ENCODE results near the gene SYTL5.

The SYTL5 gene

GRCh38 chrX:38117485-38117884 lies 111.1 kb downstream of the SYTL5 start:
- DNase-seq = no peak
- H3K4me1 ChIP-seq (ENCODE audit: control insufficient read depth, insufficient read depth, low read length, poor library complexity, severe bottlenecking) = no peaks in the 10 kb centered on the region

GRCh38 chrX:38124000-38124399 lies 117.6 kb downstream of the SYTL5 start:
- Histone ChIP-seq H3K4me1 (ENCODE audit: control insufficient read depth, insufficient read depth, low read length, poor library complexity, severe bottlenecking) (no peaks in the 10 kb centered on the region), H3K36me3 (ENCODE audit: control insufficient read depth, insufficient read depth, low read length) (no peaks in the 10 kb centered on the region), H3K4me3 (ENCODE audit: insufficient read depth, low read depth, low read length, poor library complexity, severe bottlenecking) (no peak overlapping the region), H3K27ac (ENCODE audit: insufficient read depth, low read length, poor library complexity, severe bottlenecking) (no peak overlapping the region), H3K27me3 (replicated peaks; ENCODE audit: control insufficient read depth, insufficient read depth, low read length, poor library complexity, severe bottlenecking) (no peaks in the 10 kb centered on the region), H3K9me3 (ENCODE audit: control insufficient read depth, low read length) (no peaks in the 10 kb centered on the region)
- no peak for DNase-seq

More at GRCh38 chrX:38117485-38117884, 111.1 kb downstream of the SYTL5 start:
- Histone ChIP-seq H3K4me3 (ENCODE audit: insufficient read depth, low read depth, low read length, poor library complexity, severe bottlenecking) (no peak overlapping the region), H3K27me3 (replicated peaks; ENCODE audit: control insufficient read depth, insufficient read depth, low read length, poor library complexity, severe bottlenecking) (no peaks in the 10 kb centered on the region), H3K9me3 (ENCODE audit: control insufficient read depth, low read length) (no peaks in the 10 kb centered on the region), H3K27ac (ENCODE audit: insufficient read depth, low read length, poor library complexity, severe bottlenecking) (no peak overlapping the region), H3K36me3 (ENCODE audit: control insufficient read depth, insufficient read depth, low read length) (no peaks in the 10 kb centered on the region)

- DNase-seq = no peak
- no peaks in the 10 kb centered on the region for H3K27me3 ChIP-seq (replicated peaks; ENCODE audit: control insufficient read depth, insufficient read depth, low read length, poor library complexity, severe bottlenecking)
- H3K27ac ChIP-seq (ENCODE audit: insufficient read depth, low read length, poor library complexity, severe bottlenecking) = no peak overlapping the region
- H3K4me1 ChIP-seq (ENCODE audit: control insufficient read depth, insufficient read depth, low read length, poor library complexity, severe bottlenecking) = no peaks in the 10 kb centered on the region
- H3K9me3 ChIP-seq (ENCODE audit: control insufficient read depth, low read length) = no peaks in the 10 kb centered on the region
- no peak overlapping the region for H3K4me3 ChIP-seq (ENCODE audit: insufficient read depth, low read depth, low read length, poor library complexity, severe bottlenecking)
- H3K36me3 ChIP-seq (ENCODE audit: control insufficient read depth, insufficient read depth, low read length) = no peaks in the 10 kb centered on the region
Observed at GRCh38 chrX:38126179-38126578, 119.8 kb downstream of the SYTL5 start.

GRCh38 chrX:38127961-38128360 lies 121.6 kb downstream of the SYTL5 start:
- no peak overlapping the region for H3K27ac ChIP-seq (ENCODE audit: insufficient read depth, low read length, poor library complexity, severe bottlenecking)
- H3K36me3 ChIP-seq (ENCODE audit: control insufficient read depth, insufficient read depth, low read length) = no peaks in the 10 kb centered on the region
- no peak for DNase-seq
- no peak overlapping the region for H3K4me3 ChIP-seq (ENCODE audit: insufficient read depth, low read depth, low read length, poor library complexity, severe bottlenecking)
- no peaks in the 10 kb centered on the region for H3K27me3 ChIP-seq (replicated peaks; ENCODE audit: control insufficient read depth, insufficient read depth, low read length, poor library complexity, severe bottlenecking)
- no peaks in the 10 kb centered on the region for H3K4me1 ChIP-seq (ENCODE audit: control insufficient read depth, insufficient read depth, low read length, poor library complexity, severe bottlenecking)
- H3K9me3 ChIP-seq (ENCODE audit: control insufficient read depth, low read length) = no peaks in the 10 kb centered on the region

GRCh38 chrX:38129366-38129765 lies 123.0 kb downstream of the SYTL5 start:
- Histone ChIP-seq H3K27ac (ENCODE audit: insufficient read depth, low read length, poor library complexity, severe bottlenecking) (no peak overlapping the region), H3K9me3 (ENCODE audit: control insufficient read depth, low read length) (no peaks in the 10 kb centered on the region), H3K36me3 (ENCODE audit: control insufficient read depth, insufficient read depth, low read length) (no peaks in the 10 kb centered on the region), H3K4me3 (ENCODE audit: insufficient read depth, low read depth, low read length, poor library complexity, severe bottlenecking) (no peak overlapping the region), H3K4me1 (ENCODE audit: control insufficient read depth, insufficient read depth, low read length, poor library complexity, severe bottlenecking) (no peaks in the 10 kb centered on the region), H3K27me3 (replicated peaks; ENCODE audit: control insufficient read depth, insufficient read depth, low read length, poor library complexity, severe bottlenecking) (no peaks in the 10 kb centered on the region)
- no peak for DNase-seq

- DNase-seq = no peak
- H3K9me3 ChIP-seq (ENCODE audit: control insufficient read depth, low read length) = no peaks in the 10 kb centered on the region
- H3K36me3 ChIP-seq (ENCODE audit: control insufficient read depth, insufficient read depth, low read length) = no peaks in the 10 kb centered on the region
- H3K27me3 ChIP-seq (replicated peaks; ENCODE audit: control insufficient read depth, insufficient read depth, low read length, poor library complexity, severe bottlenecking) = no peaks in the 10 kb centered on the region
- H3K4me1 ChIP-seq (ENCODE audit: control insufficient read depth, insufficient read depth, low read length, poor library complexity, severe bottlenecking) = no peaks in the 10 kb centered on the region
- no peak overlapping the region for H3K4me3 ChIP-seq (ENCODE audit: insufficient read depth, low read depth, low read length, poor library complexity, severe bottlenecking)
- H3K27ac ChIP-seq (ENCODE audit: insufficient read depth, low read length, poor library complexity, severe bottlenecking) = no peak overlapping the region
Observed at GRCh38 chrX:38138157-38138891, 132.0 kb downstream of the SYTL5 start.

- Histone ChIP-seq H3K9me3 (ENCODE audit: control insufficient read depth, low read length) (no peaks in the 10 kb centered on the region), H3K36me3 (ENCODE audit: control insufficient read depth, insufficient read depth, low read length) (no peaks in the 10 kb centered on the region), H3K27ac (ENCODE audit: insufficient read depth, low read length, poor library complexity, severe bottlenecking) (no peak overlapping the region), H3K4me1 (ENCODE audit: control insufficient read depth, insufficient read depth, low read length, poor library complexity, severe bottlenecking) (no peaks in the 10 kb centered on the region), H3K4me3 (ENCODE audit: insufficient read depth, low read depth, low read length, poor library complexity, severe bottlenecking) (no peak overlapping the region), H3K27me3 (replicated peaks; ENCODE audit: control insufficient read depth, insufficient read depth, low read length, poor library complexity, severe bottlenecking) (no peaks in the 10 kb centered on the region)
- DNase-seq = no peak
Observed at GRCh38 chrX:38138900-38139299, 132.5 kb downstream of the SYTL5 start.

- H3K4me1 ChIP-seq (ENCODE audit: control insufficient read depth, insufficient read depth, low read length, poor library complexity, severe bottlenecking) = no peaks in the 10 kb centered on the region
- H3K36me3 ChIP-seq (ENCODE audit: control insufficient read depth, insufficient read depth, low read length) = no peaks in the 10 kb centered on the region
- no peak overlapping the region for H3K27ac ChIP-seq (ENCODE audit: insufficient read depth, low read length, poor library complexity, severe bottlenecking)
- no peaks in the 10 kb centered on the region for H3K9me3 ChIP-seq (ENCODE audit: control insufficient read depth, low read length)
- H3K27me3 ChIP-seq (replicated peaks; ENCODE audit: control insufficient read depth, insufficient read depth, low read length, poor library complexity, severe bottlenecking) = no peaks in the 10 kb centered on the region
- no peak overlapping the region for H3K4me3 ChIP-seq (ENCODE audit: insufficient read depth, low read depth, low read length, poor library complexity, severe bottlenecking)
- no peak for DNase-seq
Observed at GRCh38 chrX:38142610-38143009, 136.3 kb downstream of the SYTL5 start.

- no peaks in the 10 kb centered on the region for H3K4me1 ChIP-seq (ENCODE audit: control insufficient read depth, insufficient read depth, low read length, poor library complexity, severe bottlenecking)
- H3K4me3 ChIP-seq (ENCODE audit: insufficient read depth, low read depth, low read length, poor library complexity, severe bottlenecking) = no peak overlapping the region
- no peaks in the 10 kb centered on the region for H3K9me3 ChIP-seq (ENCODE audit: control insufficient read depth, low read length)
- no peaks in the 10 kb centered on the region for H3K27me3 ChIP-seq (replicated peaks; ENCODE audit: control insufficient read depth, insufficient read depth, low read length, poor library complexity, severe bottlenecking)
- H3K36me3 ChIP-seq (ENCODE audit: control insufficient read depth, insufficient read depth, low read length) = no peaks in the 10 kb centered on the region
- DNase-seq = no peak
- H3K27ac ChIP-seq (ENCODE audit: insufficient read depth, low read length, poor library complexity, severe bottlenecking) = no peak overlapping the region
Observed at GRCh38 chrX:38149016-38149415, 142.7 kb downstream of the SYTL5 start.

GRCh38 chrX:38150993-38151392 lies 144.6 kb downstream of the SYTL5 start:
- Histone ChIP-seq H3K27me3 (replicated peaks; ENCODE audit: control insufficient read depth, insufficient read depth, low read length, poor library complexity, severe bottlenecking) (no peaks in the 10 kb centered on the region), H3K36me3 (ENCODE audit: control insufficient read depth, insufficient read depth, low read length) (no peaks in the 10 kb centered on the region), H3K4me3 (ENCODE audit: insufficient read depth, low read depth, low read length, poor library complexity, severe bottlenecking) (no peak overlapping the region), H3K4me1 (ENCODE audit: control insufficient read depth, insufficient read depth, low read length, poor library complexity, severe bottlenecking) (no peaks in the 10 kb centered on the region), H3K27ac (ENCODE audit: insufficient read depth, low read length, poor library complexity, severe bottlenecking) (no peak overlapping the region), H3K9me3 (ENCODE audit: control insufficient read depth, low read length) (no peaks in the 10 kb centered on the region)
- DNase-seq = no peak
